ENCODE data around the gene SBNO2. TPM values are rescaled to one million over a fixed set of nuclear protein-coding genes. Genes with fewer than 3 reads are reported as not detected.

SBNO2 gene
- total and polyA plus RNA-seq, 2 donors (not counting 3 experiments of a cell fraction or from before 2014, with no cell fraction given) = 31.4 to 65.7 TPM

GRCh38 chr19:1105873-1106840 lies 67.9 kb downstream of the SBNO2 start:
- H3K79me2 ChIP-seq (ENCODE audit: control insufficient read depth, insufficient read depth, low read length) = peaks cover 18% of the 10 kb centered on the region
- no peak overlapping the region for H3K9ac ChIP-seq (replicated peaks; ENCODE audit: extremely low read depth, insufficient read depth, low read length)
- DNase-seq (ENCODE audit: low read depth, low spot score) (no peak), FAIRE-seq (no peak)
- BruUV-seq (replicated peaks) = TSS peak; percentile 46
- H3K4me1 ChIP-seq (ENCODE audit: control insufficient read depth, extremely low read depth, insufficient read depth, low read length) = peaks cover 27% of the 10 kb centered on the region
- peaks cover 9 to 29% of the 10 kb centered on the region in 2 experiments for H3K36me3 ChIP-seq (ENCODE audit: control insufficient read depth in 2 of 2, extremely low read depth in 1 of 2, insufficient read depth in 2 of 2, low read length in 2 of 2)
- POLR2A ChIA-PET = no interaction called here
- H3K9me3 ChIP-seq (replicated peaks; ENCODE audit: control insufficient read depth, insufficient read depth, low read length) = no peaks in the 10 kb centered on the region
- H4K20me1 ChIP-seq (replicated peaks; ENCODE audit: control insufficient read depth, extremely low read depth, insufficient read depth, low read length) = no peaks in the 10 kb centered on the region
- CTCF ChIA-PET = interaction anchor here (1.0 to 2.3 kb wide), 2 partner anchors 36 to 41 kb away, joined by 3 to 8 read pairs; no protein-coding TSS in a partner anchor
- dilution Hi-C loops (cut with MboI; ENCODE audit: extremely low pct_ligation_motif_present, low sequenced_read_pairs) (no loop called here), intact Hi-C loops (cut with micrococcal nuclease) (loop anchor here (10.0 kb wide), 1 partner anchor 171 kb away; no protein-coding TSS in a partner anchor)
- no peak overlapping the region for H2AFZ ChIP-seq (ENCODE audit: low read depth, low read length)
- TF ChIP-seq POLR2AphosphoS5 (IDR thresholded peaks at IDR 0.05; ENCODE audit: insufficient read depth, low read depth, low read length) (peak; percentile 11), CTCF (IDR thresholded peaks at IDR 0.05; ENCODE audit: extremely low read depth in 1 of 2, insufficient read depth in 1 of 2, low read depth in 1 of 2, low read length in 2 of 2) (no peak)
- H3K27ac ChIP-seq (ENCODE audit: insufficient read depth, low read depth, low read length) = no peak overlapping the region
- no peak overlapping the region for H3K4me2 ChIP-seq (ENCODE audit: insufficient read depth, low read length)
- no peaks in the 10 kb centered on the region for H3K27me3 ChIP-seq (ENCODE audit: control insufficient read depth in 2 of 2, insufficient read depth in 2 of 2, low read length in 2 of 2)
- H3K9me1 ChIP-seq (replicated peaks; ENCODE audit: control insufficient read depth, extremely low read depth, insufficient read depth, low read length) = no peaks in the 10 kb centered on the region
- H3K4me3 ChIP-seq (replicated peaks in 1 of 3; ENCODE audit: insufficient read depth in 1 of 3, low read depth in 1 of 3, low read length in 3 of 3) = no peak overlapping the region

All from endothelial cell of umbilical vein (primary cell).